ENCODE results near the gene RABL6.

Gene RABL6

DNA sequence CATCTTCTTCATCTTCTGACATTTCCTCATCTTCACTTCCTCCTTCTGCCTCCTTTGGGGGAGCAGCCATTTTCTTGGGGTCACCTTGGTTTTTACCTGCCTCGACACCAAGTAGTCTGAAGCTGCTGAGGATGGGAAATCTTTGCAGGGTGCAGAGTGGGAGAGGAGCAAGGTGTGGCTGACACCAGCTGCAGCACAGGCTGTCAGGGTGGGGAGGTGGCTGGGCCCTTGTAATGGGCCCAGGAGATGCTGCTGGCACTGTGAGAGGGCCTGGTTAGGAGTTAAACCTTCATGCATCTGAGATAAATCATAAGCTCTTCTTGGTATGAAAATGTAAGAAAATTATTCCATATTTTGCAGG, 7.7 kb downstream of the RABL6 start:
- H3K27me3 ChIP-seq (ENCODE audit: insufficient read depth, low read depth) = no peaks in the 10 kb centered on the region
- TF ChIP-seq, protein P1, sequence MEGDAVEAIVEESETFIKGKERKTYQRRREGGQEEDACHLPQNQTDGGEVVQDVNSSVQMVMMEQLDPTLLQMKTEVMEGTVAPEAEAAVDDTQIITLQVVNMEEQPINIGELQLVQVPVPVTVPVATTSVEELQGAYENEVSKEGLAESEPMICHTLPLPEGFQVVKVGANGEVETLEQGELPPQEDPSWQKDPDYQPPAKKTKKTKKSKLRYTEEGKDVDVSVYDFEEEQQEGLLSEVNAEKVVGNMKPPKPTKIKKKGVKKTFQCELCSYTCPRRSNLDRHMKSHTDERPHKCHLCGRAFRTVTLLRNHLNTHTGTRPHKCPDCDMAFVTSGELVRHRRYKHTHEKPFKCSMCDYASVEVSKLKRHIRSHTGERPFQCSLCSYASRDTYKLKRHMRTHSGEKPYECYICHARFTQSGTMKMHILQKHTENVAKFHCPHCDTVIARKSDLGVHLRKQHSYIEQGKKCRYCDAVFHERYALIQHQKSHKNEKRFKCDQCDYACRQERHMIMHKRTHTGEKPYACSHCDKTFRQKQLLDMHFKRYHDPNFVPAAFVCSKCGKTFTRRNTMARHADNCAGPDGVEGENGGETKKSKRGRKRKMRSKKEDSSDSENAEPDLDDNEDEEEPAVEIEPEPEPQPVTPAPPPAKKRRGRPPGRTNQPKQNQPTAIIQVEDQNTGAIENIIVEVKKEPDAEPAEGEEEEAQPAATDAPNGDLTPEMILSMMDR (conservative IDR thresholded peaks at IDR 0.05; ENCODE audit: low read depth, low read length) = no peak
- H3K4me2 ChIP-seq = no peak overlapping the region
- no peak overlapping the region for H3K27ac ChIP-seq
- H3K79me2 ChIP-seq (ENCODE audit: insufficient read depth, low read depth) = peaks cover 32% of the 10 kb centered on the region
- H3K4me1 ChIP-seq (ENCODE audit: low read depth, poor library complexity, severe bottlenecking) = no peaks in the 10 kb centered on the region
- no peak overlapping the region for H3K9ac ChIP-seq
- H3K36me3 ChIP-seq (ENCODE audit: insufficient read depth) = no peaks in the 10 kb centered on the region
- H3K4me3 ChIP-seq (IDR thresholded peaks at IDR 0.05; ENCODE audit: insufficient read depth, low read depth, low read length) = no peak overlapping the region
- H2AFZ ChIP-seq (ENCODE audit: low read depth) = no peak overlapping the region
- H4K20me1 ChIP-seq (ENCODE audit: insufficient read depth) = 0 out of 2 replicates have a peak, but pooled peaks cover 4% of the 10 kb centered on the region

DNA sequence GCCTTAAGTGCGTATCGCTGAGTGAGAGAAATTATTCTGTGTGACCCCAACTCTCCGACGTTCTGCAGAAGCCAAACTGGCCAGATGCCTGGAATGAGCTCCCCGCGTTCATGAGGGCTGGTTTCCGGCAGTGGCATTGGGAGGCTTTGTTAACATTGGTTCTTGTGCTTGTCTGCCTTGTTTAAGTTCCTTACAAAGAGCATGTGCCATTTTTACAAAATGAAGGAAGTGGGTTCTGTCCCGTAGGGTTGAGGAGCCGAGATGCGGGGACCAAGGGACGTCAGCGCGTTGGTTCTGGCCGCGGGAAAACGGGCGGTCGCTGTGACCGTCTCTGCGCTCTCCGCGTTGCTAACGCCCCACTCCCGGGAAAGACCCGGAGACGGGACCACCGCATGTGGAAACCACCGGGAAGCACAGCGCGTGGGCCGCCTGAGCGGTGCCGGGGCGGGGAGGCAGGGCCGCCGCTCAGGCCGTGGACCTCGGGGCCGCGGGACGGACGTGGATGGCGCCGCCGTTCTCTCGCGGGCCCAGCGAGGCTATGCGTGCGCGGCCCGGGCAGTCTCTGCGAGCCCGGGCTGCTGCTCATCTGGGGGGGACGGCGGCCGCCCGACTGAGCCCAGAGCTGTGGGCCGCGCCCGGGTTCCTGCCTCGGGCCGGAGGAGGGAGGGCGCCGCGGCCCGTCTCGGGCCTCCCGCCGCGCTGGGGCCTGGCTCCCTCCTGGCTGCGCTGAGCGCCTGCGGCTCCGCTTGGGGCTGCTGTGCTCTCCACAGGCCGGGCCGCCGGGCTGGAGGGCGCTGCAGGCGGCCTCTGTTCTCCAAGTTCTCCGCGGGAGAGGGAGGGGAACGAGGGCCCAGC, 13.4 kb downstream of the RABL6 start:
- no peak overlapping the region for H3K9ac ChIP-seq
- H3K27me3 ChIP-seq (ENCODE audit: insufficient read depth, low read depth) = no peaks in the 10 kb centered on the region
- TF ChIP-seq, protein P1 (conservative IDR thresholded peaks at IDR 0.05; ENCODE audit: low read depth, low read length) = no peak
- no peak overlapping the region for H3K27ac ChIP-seq
- H3K36me3 ChIP-seq (ENCODE audit: insufficient read depth) = no peaks in the 10 kb centered on the region
- no peaks in the 10 kb centered on the region for H3K4me1 ChIP-seq (ENCODE audit: low read depth, poor library complexity, severe bottlenecking)
- H3K4me3 ChIP-seq (IDR thresholded peaks at IDR 0.05; ENCODE audit: insufficient read depth, low read depth, low read length) = no peak overlapping the region
- H2AFZ ChIP-seq (ENCODE audit: low read depth) = no peak overlapping the region
- peaks cover 5% of the 10 kb centered on the region for H3K79me2 ChIP-seq (ENCODE audit: insufficient read depth, low read depth)
- peaks cover 4% of the 10 kb centered on the region; the same call in 1 of the 2 replicates for H4K20me1 ChIP-seq (ENCODE audit: insufficient read depth)
- H3K4me2 ChIP-seq = no peak overlapping the region

DNA sequence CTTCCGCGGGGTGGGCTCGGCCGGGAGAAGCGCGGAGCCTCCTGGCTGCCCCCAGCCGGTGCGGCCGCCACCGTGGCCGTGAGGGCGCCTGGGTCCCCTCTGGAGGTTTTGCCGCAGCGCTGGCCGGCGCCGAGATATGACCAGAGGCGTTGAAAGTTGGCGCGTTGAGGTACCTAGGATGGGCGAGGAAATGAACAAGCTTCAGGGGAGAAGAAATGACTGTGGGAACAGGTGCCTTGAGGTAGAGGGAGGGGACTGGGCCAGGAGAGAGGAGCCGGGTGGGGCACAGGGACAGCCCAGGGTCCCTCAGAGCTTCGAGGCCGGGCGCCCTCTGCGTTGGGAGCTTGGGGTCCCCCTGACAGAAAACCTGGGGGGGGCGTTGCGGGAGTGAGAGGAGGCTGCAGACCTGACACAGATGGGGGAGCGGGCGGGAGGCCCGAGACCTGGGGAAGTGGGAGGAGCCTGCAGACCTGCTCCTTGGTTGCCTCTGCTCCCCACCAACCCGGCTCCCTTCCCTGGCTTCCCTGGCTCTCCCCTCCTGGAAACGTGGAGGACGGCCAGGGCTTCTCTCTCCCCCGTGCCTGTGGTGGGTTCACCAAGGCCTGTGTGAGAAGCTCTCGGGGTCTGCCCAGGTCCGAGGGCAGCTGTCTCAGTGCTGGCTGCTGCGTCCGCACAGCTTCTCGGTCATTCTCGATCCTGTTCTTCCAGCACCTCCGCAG, 14.2 kb downstream of the RABL6 start:
- Histone ChIP-seq H3K9ac (no peak overlapping the region), H2AFZ (ENCODE audit: low read depth) (no peak overlapping the region), H3K4me1 (ENCODE audit: low read depth, poor library complexity, severe bottlenecking) (no peaks in the 10 kb centered on the region), H3K4me3 (IDR thresholded peaks at IDR 0.05; ENCODE audit: insufficient read depth, low read depth, low read length) (no peak overlapping the region), H3K79me2 (ENCODE audit: insufficient read depth, low read depth) (peaks cover 3% of the 10 kb centered on the region), H3K4me2 (no peak overlapping the region), H3K27me3 (ENCODE audit: insufficient read depth, low read depth) (no peaks in the 10 kb centered on the region), H4K20me1 (ENCODE audit: insufficient read depth) (no peaks in the 10 kb centered on the region; the same call in 1 of the 2 replicates), H3K27ac (no peak overlapping the region), H3K36me3 (ENCODE audit: insufficient read depth) (no peaks in the 10 kb centered on the region)
- TF ChIP-seq, protein P1 (conservative IDR thresholded peaks at IDR 0.05; ENCODE audit: low read depth, low read length) = no peak

DNA sequence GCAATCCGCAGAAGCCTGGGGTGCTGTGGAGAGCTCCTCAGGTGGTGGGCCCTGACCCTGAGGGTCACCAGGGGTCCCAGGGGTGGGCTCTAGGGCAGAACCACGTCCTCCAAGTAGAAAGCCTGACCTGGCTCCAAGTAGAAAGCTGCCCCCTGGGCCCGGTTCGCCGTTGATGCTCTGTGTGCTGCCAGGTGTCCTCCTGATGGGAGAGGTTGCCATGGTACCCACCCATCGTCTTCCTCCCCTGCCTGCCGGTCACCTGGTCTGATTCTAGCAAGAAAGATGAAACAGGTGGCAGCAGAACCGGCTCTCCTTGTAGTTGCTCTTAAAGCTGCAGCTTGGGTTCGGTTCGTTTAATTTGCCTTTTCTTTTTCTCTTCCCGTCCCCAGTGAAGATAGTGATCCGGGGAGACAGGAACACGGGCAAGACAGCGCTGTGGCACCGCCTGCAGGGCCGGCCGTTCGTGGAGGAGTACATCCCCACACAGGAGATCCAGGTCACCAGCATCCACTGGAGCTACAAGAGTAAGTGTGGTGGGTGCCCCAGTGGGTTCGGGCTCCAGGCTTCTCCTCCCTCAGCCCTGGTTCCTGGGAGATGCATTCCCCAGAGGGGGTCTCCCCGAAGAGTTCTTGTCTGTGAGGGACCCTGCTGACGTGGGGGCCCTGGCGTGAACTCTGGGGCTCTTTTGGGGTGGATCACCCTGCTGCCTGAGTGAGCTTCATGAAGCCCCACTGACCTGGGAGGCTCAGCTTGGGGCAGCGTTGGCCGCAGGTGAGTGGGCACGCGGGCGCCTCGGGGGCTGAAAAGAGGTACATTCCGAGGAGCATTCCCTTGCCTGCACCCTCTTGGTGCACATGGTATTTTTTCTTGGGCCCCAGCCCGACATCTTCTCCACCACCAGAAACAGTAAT, 15.6 kb downstream of the RABL6 start:
- Histone ChIP-seq H3K4me2 (no peak overlapping the region), H3K4me1 (ENCODE audit: low read depth, poor library complexity, severe bottlenecking) (no peaks in the 10 kb centered on the region), H3K9ac (no peak overlapping the region), H3K4me3 (IDR thresholded peaks at IDR 0.05; ENCODE audit: insufficient read depth, low read depth, low read length) (no peak overlapping the region), H4K20me1 (ENCODE audit: insufficient read depth) (no peaks in the 10 kb centered on the region; the same call in 1 of the 2 replicates), H3K36me3 (ENCODE audit: insufficient read depth) (no peaks in the 10 kb centered on the region), H3K27ac (no peak overlapping the region), H2AFZ (ENCODE audit: low read depth) (no peak overlapping the region), H3K79me2 (ENCODE audit: insufficient read depth, low read depth) (no peaks in the 10 kb centered on the region; the same call in 1 of the 2 replicates), H3K27me3 (ENCODE audit: insufficient read depth, low read depth) (no peaks in the 10 kb centered on the region)
- TF ChIP-seq, protein P1 (conservative IDR thresholded peaks at IDR 0.05; ENCODE audit: low read depth, low read length) = no peak
